NCI-H1436 (cell line): ENCODE measurements around the gene USPL1.

ENCODE experiments used
- DNase-seq: peaks from one replicate; lab custom pipeline; 2025; lab: John Stamatoyannopoulos, UW

The USPL1 gene

DNA sequence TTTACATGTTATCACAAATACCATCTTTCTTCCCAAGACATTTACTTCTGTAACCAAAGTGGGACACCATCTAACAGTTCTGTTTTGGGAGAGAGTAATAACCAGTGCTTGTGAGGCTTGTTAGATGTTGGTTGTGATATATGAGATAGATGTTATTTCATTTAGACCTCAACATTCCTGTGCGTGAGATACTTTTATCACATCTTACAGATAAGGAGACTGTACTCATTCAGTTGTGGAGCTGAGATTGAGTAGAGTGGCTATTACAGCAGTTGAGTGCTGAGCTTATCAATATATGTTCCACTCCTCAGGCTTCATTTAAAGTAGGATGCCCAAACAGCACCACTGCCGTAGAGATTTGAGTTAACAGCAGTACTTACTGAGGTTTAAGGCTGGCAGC is 43.1 kb downstream of the USPL1 start:
- DNase-seq: no peak

DNA sequence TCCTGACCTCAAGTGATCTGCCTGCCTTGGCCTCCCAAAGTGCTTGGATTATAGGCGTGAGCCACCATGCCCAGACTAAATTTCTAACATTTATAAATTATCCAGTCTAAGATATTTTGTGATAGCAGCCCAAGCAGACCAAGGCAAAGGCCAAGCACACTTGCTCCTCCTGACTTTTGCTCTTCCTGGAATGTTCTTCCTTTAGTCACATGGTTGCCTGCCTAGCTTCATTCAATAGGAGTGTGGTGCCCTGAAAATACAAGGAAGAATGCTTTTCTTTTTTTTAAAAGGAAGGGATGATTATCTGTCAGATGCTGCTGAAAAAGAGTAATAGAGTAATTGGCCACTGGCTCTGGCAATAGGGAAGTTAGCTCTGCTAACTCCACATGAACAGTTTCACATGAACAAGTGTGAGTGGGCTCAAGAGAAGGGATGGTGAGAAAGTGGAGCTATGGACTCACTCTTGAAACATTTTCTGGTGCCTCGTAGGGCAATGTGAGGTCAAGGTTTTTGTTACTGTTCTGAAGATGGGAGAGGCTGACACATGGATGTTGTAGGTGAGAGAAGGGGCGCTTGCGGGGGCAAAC is 47.1 kb downstream of the USPL1 start:
- DNase-seq: no peak

- DNase-seq: no peak
These were observed 47.9 kb downstream of the USPL1 start for GRCh38 chr13:30665638-30666037.

DNA sequence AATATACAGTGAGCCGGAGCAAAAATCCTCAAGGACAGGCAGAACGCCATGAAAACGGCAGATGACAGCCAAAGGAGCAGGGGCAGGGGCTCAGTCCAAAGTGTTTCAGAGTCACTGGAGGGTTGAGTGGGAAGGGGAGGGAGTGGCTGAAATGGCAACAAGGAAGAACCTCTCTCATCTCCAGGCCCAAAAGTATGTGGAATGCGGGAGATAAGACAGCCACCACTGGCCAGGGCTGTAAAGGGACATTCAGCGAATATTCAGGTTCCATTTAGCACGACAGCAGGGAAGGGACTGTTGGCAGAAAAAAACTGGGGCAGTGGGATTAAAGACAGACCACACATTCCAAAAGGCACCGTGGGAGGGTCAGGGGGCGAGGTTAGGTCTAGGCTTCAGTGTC is 48.4 kb downstream of the USPL1 start:
- DNase-seq: no peak

GRCh38 chr13:30667014-30667413 is 49.3 kb downstream of the USPL1 start:
- DNase-seq: no peak

- no peak for DNase-seq
These were observed 50.6 kb downstream of the USPL1 start for GRCh38 chr13:30668312-30668711.

- no peak for DNase-seq
These were observed 53.6 kb downstream of the USPL1 start for GRCh38 chr13:30671271-30671815.

GRCh38 chr13:30673669-30674521 is 56.2 kb downstream of the USPL1 start:
- DNase-seq: peak; percentile 65

- no peak for DNase-seq
These were observed 58.0 kb downstream of the USPL1 start for GRCh38 chr13:30675717-30676116.

DNA sequence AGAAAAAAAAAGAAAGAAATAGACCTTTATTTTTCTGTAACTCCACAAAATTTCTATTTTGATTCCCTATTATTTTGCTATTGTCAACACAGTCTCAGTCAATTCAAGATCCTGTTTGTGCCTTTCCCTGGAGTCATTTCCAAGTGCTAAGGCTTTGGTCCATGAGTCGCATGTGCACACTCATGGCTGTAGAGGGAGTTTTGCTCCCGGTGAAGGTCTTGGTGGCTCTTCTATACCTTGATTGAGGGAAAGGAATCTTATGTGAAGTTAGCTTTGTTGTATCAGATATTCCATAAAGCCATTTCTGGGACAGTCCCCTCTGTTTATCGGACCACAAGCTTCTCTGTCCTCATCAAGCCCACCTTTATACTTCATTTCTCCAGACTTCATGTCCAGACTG is 59.0 kb downstream of the USPL1 start:
- no peak for DNase-seq

- DNase-seq: no peak
These were observed 62.0 kb downstream of the USPL1 start for GRCh38 chr13:30679483-30680330.

DNA sequence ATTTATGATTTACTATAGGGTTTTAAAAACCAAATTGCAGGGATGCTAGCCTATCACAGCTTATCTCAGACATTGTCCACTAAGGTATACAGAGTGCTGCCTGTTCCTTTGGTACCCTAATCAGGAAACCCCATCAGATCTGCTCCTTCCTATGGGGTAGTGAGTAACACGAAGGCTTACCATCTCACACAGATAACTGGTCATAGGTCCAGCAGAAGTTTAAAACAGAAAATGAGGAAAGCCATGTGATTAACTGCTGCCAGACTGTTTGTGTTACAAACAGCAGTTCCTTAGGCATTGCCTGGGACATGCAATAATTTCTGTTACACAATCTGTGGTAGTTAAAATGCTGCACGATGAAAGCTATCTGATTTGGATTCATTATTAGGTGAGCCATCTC is 64.1 kb downstream of the USPL1 start:
- DNase-seq: no peak

DNA sequence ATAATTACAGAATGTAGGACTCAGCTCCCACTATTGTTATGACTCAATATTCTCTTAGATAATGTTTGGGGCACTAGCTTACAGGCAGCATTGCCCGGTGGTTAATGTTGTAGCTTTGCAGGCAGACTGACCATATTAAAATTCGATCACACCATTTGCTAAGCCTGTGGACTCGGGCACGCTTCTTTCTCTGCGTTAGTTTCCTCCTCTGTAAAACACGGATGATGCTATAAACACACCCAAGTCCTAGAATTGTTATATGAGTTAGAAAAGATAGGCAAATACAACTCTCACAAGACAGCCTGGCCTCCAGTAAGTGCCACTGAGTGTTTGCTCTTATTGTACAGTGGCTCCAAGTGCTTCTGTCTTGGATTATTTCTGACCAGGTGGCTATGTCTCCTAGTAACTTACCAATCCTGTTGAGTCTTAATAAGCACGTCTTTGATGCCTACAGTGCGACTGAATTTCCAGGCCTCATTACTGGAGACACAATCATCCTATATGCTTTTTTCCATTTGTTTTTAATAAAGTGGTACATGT is 67.7 kb downstream of the USPL1 start:
- DNase-seq: no peak

DNA sequence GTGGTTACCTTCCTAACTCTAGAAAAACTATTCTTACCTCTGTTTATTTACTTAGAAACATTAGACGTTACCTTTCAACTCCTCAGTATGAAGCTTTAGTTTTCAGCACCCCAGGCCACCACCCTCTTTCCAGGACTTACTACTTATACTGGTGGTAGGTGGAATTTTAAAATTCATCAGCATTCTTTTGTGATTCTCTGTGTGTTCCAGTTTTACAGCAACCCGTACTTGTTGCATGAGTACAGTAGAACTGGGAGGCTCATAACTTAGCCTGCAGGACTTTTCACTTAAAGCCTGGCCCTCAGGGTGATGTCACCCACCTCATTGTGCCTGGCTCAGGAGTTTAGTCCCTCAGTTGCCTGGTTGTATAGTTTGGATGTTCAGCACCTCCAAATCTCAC is 68.3 kb downstream of the USPL1 start:
- no peak for DNase-seq

DNA sequence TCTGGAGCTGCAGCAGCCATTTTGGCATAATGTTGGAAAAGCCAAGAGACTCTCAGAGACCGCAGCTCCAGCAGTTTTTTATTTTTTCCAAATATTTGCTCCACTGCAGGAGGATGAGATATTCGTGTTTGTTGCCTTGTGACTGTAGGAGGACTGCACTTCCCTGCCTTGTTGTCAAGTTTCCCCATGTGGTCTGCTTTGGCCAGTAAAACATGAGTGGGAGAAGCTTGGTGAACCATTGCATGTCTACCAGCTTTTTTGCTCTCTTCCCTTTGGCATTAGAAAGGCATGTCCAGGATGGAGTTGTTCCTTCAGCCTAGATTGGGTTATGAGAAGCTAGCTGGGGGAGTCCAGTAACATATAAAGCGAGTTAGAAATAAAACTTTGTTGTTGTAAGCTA is 69.9 kb downstream of the USPL1 start:
- DNase-seq: no peak

GRCh38 chr13:30689752-30690151 is 72.0 kb downstream of the USPL1 start:
- no peak for DNase-seq

DNA sequence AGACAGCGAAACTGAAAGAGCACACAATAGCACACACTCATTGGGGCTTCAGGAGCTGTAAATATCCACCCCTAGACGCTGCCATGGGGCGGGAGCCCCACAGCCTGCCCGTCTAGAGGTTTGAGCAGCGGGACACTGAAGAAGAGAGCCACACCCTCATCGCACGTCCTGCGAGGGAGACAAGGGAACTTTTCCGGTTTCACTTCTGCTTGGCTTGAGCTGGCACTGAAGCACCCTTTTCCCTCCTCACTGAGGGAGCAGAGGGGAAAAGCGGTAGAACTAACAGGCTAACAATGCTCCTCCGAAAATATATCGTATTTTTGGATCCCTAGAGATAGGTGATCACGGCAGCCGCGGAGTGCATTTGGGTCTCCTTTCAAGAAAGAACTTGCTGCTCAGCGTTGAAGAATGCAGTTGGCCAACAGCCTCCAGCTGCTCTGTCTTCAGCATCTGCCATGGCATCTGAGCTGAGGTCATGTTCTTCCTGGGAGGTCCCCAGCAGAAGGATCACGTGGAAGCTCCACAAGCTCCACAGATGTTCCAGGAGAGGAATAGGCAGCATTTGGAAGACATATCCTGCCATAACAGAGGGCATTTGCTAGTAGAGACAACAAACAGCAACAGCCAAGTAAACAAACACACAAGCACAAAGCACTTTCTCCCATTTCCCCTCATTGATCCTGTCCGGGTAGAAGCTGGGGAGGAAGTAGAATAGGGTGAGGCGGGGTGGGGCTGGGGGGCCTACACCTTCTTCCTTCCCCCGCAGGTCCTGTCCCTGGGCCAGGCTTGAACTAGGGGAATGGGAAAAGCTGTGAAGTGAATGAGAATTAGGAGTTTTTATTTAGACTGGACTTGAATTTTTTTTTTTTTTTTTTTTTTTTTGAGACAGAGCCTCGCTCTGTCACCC is 72.8 kb downstream of the USPL1 start:
- DNase-seq: no peak

GRCh38 chr13:30692113-30692512 is 74.4 kb downstream of the USPL1 start:
- DNase-seq: no peak

GRCh38 chr13:30696278-30697176 is 78.8 kb downstream of the USPL1 start:
- DNase-seq: no peak
